Liver (tissue), 9 donors: ENCODE data around the gene HS3ST4. TPM values are rescaled to one million over a fixed set of nuclear protein-coding genes. Genes with fewer than 3 reads are reported as not detected.

Experiments used
- DNase-seq: peaks from one replicate; pipeline ENCODE4 v3.0.0-alpha.2; 2017; ENCODE audit warnings: low spot score
- H3K27ac ChIP-seq, 2 donors: one replicate each; pipeline ENCODE4 v1.7.0; 2013; ENCODE audit warnings: inconsistent platforms in 2 of 2, low read length in 2 of 2, control low read depth in 1 of 2, low read depth in 1 of 2, mild to moderate bottlenecking in 1 of 2
- H3K27me3 ChIP-seq, 4 donors: one replicate each; pipeline versions ENCODE4 v1.6.1 to v1.7.0; 2013; ENCODE audit warnings: low read length in 3 of 4, inconsistent platforms in 1 of 4, mild to moderate bottlenecking in 1 of 4, moderate library complexity in 1 of 4; ENCODE audit not compliant: control insufficient read depth in 4 of 4, insufficient read depth in 4 of 4
- H3K36me3 ChIP-seq, 4 donors: one replicate each; pipeline versions ENCODE4 v1.6.1 to v1.7.0; 2013; ENCODE audit warnings: low read length in 3 of 4, mild to moderate bottlenecking in 3 of 4, low read depth in 1 of 4, moderate library complexity in 1 of 4; ENCODE audit not compliant: control insufficient read depth in 4 of 4, insufficient read depth in 3 of 4
- H3K4me1 ChIP-seq, 4 donors: one replicate each; pipeline versions ENCODE4 v1.6.1 to v1.7.0; 2013; ENCODE audit warnings: low read length in 3 of 4, mild to moderate bottlenecking in 3 of 4, moderate library complexity in 1 of 4; ENCODE audit not compliant: control insufficient read depth in 4 of 4, insufficient read depth in 4 of 4
- H3K4me3 ChIP-seq, 3 donors: one replicate each; pipeline versions ENCODE4 v1.6.1 to v1.7.0; 2013; ENCODE audit warnings: low read length in 3 of 3, control low read depth in 1 of 3, low read depth in 1 of 3, mild to moderate bottlenecking in 1 of 3
- H3K9ac ChIP-seq, 2 donors: one replicate each; pipeline ENCODE4 v1.7.0; 2013; ENCODE audit warnings: low read length in 2 of 2, mild to moderate bottlenecking in 2 of 2, moderate library complexity in 2 of 2, control low read depth in 1 of 2, low read depth in 1 of 2
- H3K9me3 ChIP-seq, 4 donors: one replicate each; pipeline versions ENCODE4 v1.6.1 to v1.7.0; 2013; ENCODE audit warnings: low read length in 3 of 4; ENCODE audit not compliant: control insufficient read depth in 4 of 4
- CTCF ChIP-seq: fragments of 150-350 bp; IDR thresholded peaks from 2 replicates; pipeline ENCODE4 v1.5.1; 2017; ENCODE audit warnings: improper control_type of control experiment, low read depth, low read length; ENCODE audit not compliant: missing input control
- EGR1 ChIP-seq, 2 donors: IDR thresholded peaks; 2 replicates each; pipeline ENCODE4 v1.6.1; 2016 to 2018; ENCODE audit warnings: antibody characterized with exemption in 2 of 2, low read depth in 2 of 2
- FOXA1 ChIP-seq: IDR thresholded peaks from 2 replicates; pipeline ENCODE4 v1.6.1; 2016; ENCODE audit warnings: antibody characterized with exemption
- GABPA ChIP-seq, 2 donors: IDR thresholded peaks in 1 of 2; conservative IDR thresholded peaks in 1 of 2; 2 replicates each; pipeline ENCODE4 v1.6.1; 2016; ENCODE audit warnings: antibody characterized with exemption in 2 of 2, mild to moderate bottlenecking in 1 of 2, moderate library complexity in 1 of 2
- HNF4G ChIP-seq: IDR thresholded peaks from 2 replicates; pipeline ENCODE4 v1.6.1; 2016; ENCODE audit warnings: antibody characterized with exemption
- JUND ChIP-seq, 2 donors: IDR thresholded peaks; 2 replicates each; pipeline ENCODE4 v1.6.1; 2016; ENCODE audit warnings: antibody characterized with exemption in 2 of 2
- NR2F2 ChIP-seq: IDR thresholded peaks from 2 replicates; pipeline ENCODE4 v1.6.1; 2016; ENCODE audit warnings: antibody characterized with exemption
- TAF1 ChIP-seq: conservative IDR thresholded peaks from 2 replicates; pipeline ENCODE4 v1.6.1; 2016; ENCODE audit warnings: antibody characterized with exemption, mild to moderate bottlenecking
- YY1 ChIP-seq: IDR thresholded peaks from 2 replicates; pipeline ENCODE4 v1.6.1; 2016; ENCODE audit warnings: antibody characterized with exemption, mild to moderate bottlenecking
- WGBS: extraction: QIAGEN DNeasy Blood & Tissue Kit; methylation state at CpG from one replicate; pipeline ENCODE4 v1.1.7; 2013; 5-methylcytosine and 5-hydroxymethylcytosine counted together
- polyA plus RNA-seq, 2 donors: library from polyadenylated mRNA; stranded (reverse) in 1 of 2; unstranded in 1 of 2; fragments of 200-250 nt in 1 of 2; fragments of >200 nt in 1 of 2; fragmentation: Nextera tagmentation in 1 of 2; extraction: Ambion mirVana in 1 of 2; gene quantifications; one replicate each; pipeline versions ENCODE4 v1.2.1 to v1.2.3, GENCODE V29; 2013 to 2015
- total RNA-seq, 2 donors: library from RNA; depleted of rRNA; stranded (reverse); fragments of >200 nt; gene quantifications; one replicate each; pipeline ENCODE4 v1.2.3, GENCODE V29; 2014
- TF ChIP-seq, protein P1 (sequence below): IDR thresholded peaks from 2 replicates; pipeline ENCODE4 v1.6.1; 2016; ENCODE audit warnings: antibody characterized with exemption
- TF ChIP-seq, protein P2 (sequence below): IDR thresholded peaks from 2 replicates; pipeline ENCODE4 v1.6.1; 2016; ENCODE audit warnings: antibody characterized with exemption
- donor health status: healthy.
- donor health status: healthy.
- donor health status: healthy.
- donor health status: healthy.
- donor health status: healthy.

Gene HS3ST4
- total and polyA plus RNA-seq, 4 donors: not detected

DNA sequence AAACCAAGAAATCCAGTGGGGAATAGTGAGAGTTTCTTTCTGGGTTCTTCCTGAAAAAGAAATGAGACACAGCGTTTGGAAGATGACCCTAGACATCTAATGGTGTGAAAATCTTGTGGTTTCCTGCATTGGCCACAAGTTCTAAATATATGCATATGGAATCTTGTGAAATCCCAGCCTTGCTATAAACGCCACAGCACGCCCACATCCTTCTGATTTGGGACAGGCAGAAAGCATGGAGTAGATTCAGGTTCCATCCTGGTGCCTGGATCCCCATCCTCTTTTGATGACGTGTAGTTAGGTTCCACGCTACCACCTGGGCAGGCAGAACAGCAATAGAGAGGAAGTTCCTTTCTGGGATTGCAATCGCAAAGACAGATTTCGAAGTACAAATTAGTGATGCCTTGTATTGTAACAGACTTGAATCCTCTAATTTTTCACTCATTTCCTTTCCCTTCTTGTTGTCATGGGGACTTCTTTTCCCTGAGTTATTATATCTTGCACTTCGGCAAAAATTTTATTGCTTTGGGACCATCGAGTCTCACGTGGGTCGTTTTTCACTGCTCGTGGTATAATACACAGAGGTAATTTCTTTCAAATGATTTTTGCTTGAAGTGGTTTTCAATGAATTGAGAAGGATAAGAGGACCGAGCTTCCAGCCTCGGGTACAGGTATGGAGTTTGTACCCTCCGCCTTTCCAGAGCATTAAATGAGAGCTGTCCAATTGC, 37.6 kb downstream of the HS3ST4 start:
- Histone ChIP-seq H3K27me3 (peaks cover 0 to 6% (median 0%) of the 10 kb centered on the region in 4 donors), H3K27ac (no peak overlapping the region), H3K4me1 (no peaks in the 10 kb centered on the region), H3K36me3 (no peaks in the 10 kb centered on the region), H3K9me3 (no peaks in the 10 kb centered on the region), H3K4me3 (no peak overlapping the region), H3K9ac (no peak overlapping the region)
- WGBS: 77% methylated on average over 15 of the region's 15 CpGs
- TF ChIP-seq, protein P1, sequence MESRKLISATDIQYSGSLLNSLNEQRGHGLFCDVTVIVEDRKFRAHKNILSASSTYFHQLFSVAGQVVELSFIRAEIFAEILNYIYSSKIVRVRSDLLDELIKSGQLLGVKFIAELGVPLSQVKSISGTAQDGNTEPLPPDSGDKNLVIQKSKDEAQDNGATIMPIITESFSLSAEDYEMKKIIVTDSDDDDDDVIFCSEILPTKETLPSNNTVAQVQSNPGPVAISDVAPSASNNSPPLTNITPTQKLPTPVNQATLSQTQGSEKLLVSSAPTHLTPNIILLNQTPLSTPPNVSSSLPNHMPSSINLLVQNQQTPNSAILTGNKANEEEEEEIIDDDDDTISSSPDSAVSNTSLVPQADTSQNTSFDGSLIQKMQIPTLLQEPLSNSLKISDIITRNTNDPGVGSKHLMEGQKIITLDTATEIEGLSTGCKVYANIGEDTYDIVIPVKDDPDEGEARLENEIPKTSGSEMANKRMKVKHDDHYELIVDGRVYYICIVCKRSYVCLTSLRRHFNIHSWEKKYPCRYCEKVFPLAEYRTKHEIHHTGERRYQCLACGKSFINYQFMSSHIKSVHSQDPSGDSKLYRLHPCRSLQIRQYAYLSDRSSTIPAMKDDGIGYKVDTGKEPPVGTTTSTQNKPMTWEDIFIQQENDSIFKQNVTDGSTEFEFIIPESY: no peak
- TF ChIP-seq EGR1 (IDR thresholded peaks at IDR 0.05; ENCODE audit: low read depth in 2 of 2) (no peak), FOXA1 (no peak), HNF4G (no peak), NR2F2 (no peak), TAF1 (no peak), JUND (IDR thresholded peaks at IDR 0.05) (no peak), CTCF (no peak), GABPA (IDR thresholded peaks at IDR 0.05 in 1 of 2, conservative IDR thresholded peaks at IDR 0.05 in 1 of 2) (no peak)
- DNase-seq: no peak

DNA sequence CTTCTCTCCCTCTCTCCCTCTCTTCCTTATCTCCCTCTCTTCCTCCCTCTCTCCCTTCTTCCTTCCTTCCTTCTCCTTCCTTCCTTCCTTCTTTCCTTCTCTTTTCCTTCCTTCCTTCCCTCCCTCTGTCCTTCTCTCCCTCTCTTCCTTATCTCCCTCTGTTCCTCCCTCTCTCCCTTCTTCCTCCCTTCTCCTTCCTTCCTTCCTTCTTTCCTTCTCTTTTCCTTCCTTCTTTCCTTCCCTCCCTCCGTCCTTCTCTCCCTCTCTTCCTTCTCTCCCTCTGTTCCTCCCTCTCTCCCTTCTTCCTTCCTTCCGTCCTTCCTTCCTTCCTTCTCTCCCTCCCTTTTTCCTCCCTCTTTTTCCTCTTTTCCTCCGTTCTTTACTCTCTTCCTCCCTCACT, 38.6 kb downstream of the HS3ST4 start:
- Histone ChIP-seq H3K4me3 (no peak overlapping the region), H3K27me3 (peaks cover 0 to 6% (median 0%) of the 10 kb centered on the region in 4 donors), H3K9me3 (no peaks in the 10 kb centered on the region), H3K4me1 (no peaks in the 10 kb centered on the region), H3K27ac (no peak overlapping the region), H3K36me3 (no peaks in the 10 kb centered on the region), H3K9ac (no peak overlapping the region)
- no peak for DNase-seq
- 63% methylated on average over 3 of the region's 3 CpGs for WGBS
- TF ChIP-seq FOXA1: no peak
- TF ChIP-seq CTCF: no peak
- no peak for TF ChIP-seq YY1
- TF ChIP-seq HNF4G: no peak
- no peak for TF ChIP-seq GABPA (IDR thresholded peaks at IDR 0.05 in 1 of 2, conservative IDR thresholded peaks at IDR 0.05 in 1 of 2)
- TF ChIP-seq, protein P2, sequence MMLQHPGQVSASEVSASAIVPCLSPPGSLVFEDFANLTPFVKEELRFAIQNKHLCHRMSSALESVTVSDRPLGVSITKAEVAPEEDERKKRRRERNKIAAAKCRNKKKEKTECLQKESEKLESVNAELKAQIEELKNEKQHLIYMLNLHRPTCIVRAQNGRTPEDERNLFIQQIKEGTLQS: no peak
